Left ventricle myocardium inferior (tissue), 1 donor: ENCODE data around the gene PRCP. TPM values are rescaled to one million over a fixed set of nuclear protein-coding genes. Genes with fewer than 3 reads are reported as not detected.

Experiments used
- DNase-seq: peaks from one replicate; pipeline ENCODE4 v3.0.0-alpha.2; 2020
- H3K27ac ChIP-seq: fragments of 200-600 bp; replicated peaks from 2 replicates; pipeline ENCODE4 v1.8.0; 2021
- H3K27me3 ChIP-seq: fragments of 200-600 bp; 2 replicates; pipeline ENCODE4 v1.8.0; 2021; ENCODE audit warnings: low read depth
- H3K36me3 ChIP-seq: fragments of 200-600 bp; 2 replicates; pipeline ENCODE4 v1.8.0; 2021
- H3K4me1 ChIP-seq: fragments of 200-600 bp; 2 replicates; pipeline ENCODE4 v1.8.0; 2021
- H3K4me3 ChIP-seq: fragments of 200-600 bp; 2 replicates; pipeline ENCODE4 v1.8.0; 2021; ENCODE audit warnings: mild to moderate bottlenecking, moderate library complexity
- H3K9me3 ChIP-seq: fragments of 200-600 bp; replicated peaks from 2 replicates; pipeline ENCODE4 v1.8.0; 2021
- intact Hi-C: fragments of 100-400 bp; cut with micrococcal nuclease; formaldehyde crosslinking; loops from one replicate; pipeline ENCODE4 v1.11.0; 2022
- total RNA-seq: library from RNA; stranded (reverse); fragmentation: NEBNext Ultra II Directional; extraction: Animal tissue kit (Norgen Biotek cat#: 25700); gene quantifications from one replicate; pipeline ENCODE4 v1.2.1, GENCODE V29; 2021
- TF ChIP-seq, protein P1 (sequence below): fragments of 200-600 bp; IDR thresholded peaks from 2 replicates; pipeline ENCODE4 v1.8.0; 2021; ENCODE audit warnings: antibody characterized with exemption, mild to moderate bottlenecking, borderline replicate concordance
- donor health status: DM: no; HTN: yes; CAD: no; lungs with severe emphysema.

PRCP gene
- total RNA-seq, 1 donor from 2014 or later, result 40.2 TPM

DNA sequence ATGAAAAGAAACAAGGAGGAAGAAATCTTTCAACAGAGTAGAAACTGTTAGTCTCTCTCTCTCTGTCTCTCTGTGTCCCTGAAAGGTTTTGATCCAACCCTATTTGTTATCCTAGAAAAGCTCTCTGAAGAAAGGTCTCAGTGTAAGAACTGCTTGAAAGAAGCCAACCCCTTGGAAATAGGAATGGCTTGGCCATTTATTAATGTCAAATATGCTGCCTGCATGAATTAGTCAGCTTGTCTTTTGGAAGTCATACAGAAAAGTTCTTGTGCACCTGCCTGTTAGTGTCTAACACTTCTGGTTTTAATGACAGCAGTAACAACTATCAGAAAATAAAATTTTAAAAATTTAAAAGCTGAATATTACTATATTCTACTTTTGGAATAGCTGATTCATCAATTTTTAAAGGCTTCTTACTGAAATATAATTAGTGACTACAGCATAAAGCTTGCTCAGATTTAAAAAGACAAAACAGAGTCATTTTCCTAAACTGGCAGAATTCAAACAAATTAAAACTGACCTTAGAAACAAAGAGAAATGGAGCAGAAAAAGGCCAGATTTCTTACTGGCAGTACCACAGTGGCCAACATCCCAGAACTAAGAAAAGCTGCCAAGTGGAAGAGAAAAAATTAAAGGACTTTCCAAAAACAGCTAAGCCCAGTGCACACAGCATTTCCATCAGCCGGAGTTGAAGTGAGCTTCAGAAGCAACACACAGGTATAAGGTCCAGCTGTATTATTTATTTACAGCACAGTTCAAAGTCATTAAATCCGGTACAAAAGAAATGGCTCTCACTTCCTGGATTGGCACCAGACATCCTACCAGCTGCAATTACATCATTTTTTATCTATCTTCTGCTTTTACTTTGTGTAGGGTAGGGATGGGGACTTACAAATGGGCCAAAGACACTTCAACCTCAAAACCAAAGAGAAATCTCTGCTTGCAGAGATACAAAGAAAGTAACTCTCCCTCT is 76.3 kb downstream of the PRCP start:
- H3K4me1 ChIP-seq, result peaks cover 7% of the 10 kb centered on the region
- intact Hi-C loops, result no loop called here
- peak overlapping the region; percentile 2 for H3K27ac ChIP-seq
- H3K27me3 ChIP-seq, result no peaks in the 10 kb centered on the region
- peaks cover 11% of the 10 kb centered on the region for H3K36me3 ChIP-seq
- TF ChIP-seq, protein P1, sequence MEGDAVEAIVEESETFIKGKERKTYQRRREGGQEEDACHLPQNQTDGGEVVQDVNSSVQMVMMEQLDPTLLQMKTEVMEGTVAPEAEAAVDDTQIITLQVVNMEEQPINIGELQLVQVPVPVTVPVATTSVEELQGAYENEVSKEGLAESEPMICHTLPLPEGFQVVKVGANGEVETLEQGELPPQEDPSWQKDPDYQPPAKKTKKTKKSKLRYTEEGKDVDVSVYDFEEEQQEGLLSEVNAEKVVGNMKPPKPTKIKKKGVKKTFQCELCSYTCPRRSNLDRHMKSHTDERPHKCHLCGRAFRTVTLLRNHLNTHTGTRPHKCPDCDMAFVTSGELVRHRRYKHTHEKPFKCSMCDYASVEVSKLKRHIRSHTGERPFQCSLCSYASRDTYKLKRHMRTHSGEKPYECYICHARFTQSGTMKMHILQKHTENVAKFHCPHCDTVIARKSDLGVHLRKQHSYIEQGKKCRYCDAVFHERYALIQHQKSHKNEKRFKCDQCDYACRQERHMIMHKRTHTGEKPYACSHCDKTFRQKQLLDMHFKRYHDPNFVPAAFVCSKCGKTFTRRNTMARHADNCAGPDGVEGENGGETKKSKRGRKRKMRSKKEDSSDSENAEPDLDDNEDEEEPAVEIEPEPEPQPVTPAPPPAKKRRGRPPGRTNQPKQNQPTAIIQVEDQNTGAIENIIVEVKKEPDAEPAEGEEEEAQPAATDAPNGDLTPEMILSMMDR, result no peak
- no peak overlapping the region for H3K4me3 ChIP-seq
- no peaks in the 10 kb centered on the region for H3K9me3 ChIP-seq
- DNase-seq, result no peak

DNA sequence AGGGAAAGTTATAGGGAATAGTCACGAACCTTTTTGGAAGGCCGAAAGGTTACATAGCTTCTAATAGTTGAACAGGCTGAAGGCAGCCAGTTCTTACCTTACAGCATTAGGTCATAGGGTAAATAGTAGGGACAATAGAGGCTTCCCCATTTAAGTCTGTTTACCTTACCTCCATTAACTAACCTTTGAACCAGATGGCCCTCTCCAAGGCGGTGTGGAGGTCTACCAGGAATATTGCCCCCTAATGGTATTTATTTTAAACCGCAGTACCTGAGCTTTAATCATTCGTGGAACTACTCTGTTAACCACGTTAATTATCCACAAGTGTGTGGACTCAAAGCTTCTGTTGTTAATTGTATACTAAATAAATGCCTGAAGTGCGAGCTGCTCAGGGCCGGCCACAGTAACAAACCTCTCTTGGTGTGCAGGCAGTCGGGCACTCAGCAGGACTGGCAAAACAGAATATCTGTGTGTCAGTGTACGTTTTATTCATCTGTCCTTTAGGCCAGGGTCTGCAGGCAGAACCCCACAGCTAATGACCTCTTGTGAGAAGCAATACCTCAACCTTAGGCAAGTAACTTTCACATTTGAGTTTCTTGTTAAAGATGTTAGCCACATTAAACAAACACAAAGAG is 81.7 kb downstream of the PRCP start:
- DNase-seq, result no peak
- intact Hi-C loops, result no loop called here
- H3K9me3 ChIP-seq, result no peaks in the 10 kb centered on the region
- H3K27ac ChIP-seq, result no peak overlapping the region
- H3K36me3 ChIP-seq, result no peaks in the 10 kb centered on the region
- TF ChIP-seq, protein P1, result no peak
- no peak overlapping the region for H3K4me3 ChIP-seq
- peaks cover 17% of the 10 kb centered on the region for H3K27me3 ChIP-seq
- no peaks in the 10 kb centered on the region for H3K4me1 ChIP-seq

DNA sequence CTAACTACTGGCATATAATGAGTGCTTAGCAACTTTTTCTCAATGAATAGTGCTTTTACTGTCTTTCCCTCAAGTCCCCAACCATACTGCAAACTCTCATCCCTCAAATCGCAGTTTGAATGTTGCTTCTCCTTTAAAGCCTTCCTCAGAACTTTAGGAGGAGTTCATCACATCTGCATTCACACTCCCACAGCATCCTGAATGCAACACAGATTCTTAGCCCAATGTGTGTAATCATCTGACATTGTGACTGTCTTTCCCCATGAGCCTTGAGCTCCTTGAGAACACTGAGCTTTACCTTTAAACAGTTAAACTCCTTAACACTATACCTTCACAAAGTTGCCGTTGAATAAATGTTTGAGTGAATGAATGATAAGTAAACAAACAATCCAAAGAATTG is 84.8 kb downstream of the PRCP start:
- Histone ChIP-seq H3K36me3 (no peaks in the 10 kb centered on the region), H3K27me3 (peaks cover 26% of the 10 kb centered on the region), H3K4me1 (no peaks in the 10 kb centered on the region), H3K27ac (no peak overlapping the region), H3K9me3 (no peaks in the 10 kb centered on the region), H3K4me3 (no peak overlapping the region)
- TF ChIP-seq, protein P1, result no peak
- intact Hi-C loops, result no loop called here
- no peak for DNase-seq

DNA sequence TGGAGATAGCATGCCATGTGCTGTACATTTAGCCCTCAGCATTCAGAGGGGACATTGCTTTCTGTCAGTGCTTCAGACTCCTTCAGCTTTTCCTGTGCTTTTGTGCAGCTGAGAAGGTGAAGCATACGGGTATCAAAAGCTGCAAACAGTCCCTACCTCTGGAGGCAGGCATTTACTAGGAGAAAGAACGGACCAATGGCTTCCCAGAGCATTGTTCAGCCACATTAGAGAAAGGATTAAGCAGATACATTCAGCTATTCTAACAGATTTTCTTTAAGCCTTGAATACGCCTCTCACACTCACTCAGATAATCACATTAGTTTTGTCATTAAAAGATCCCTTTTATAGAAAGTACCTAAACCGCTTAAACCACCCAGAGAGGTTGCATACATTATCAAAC is 85.9 kb downstream of the PRCP start:
- H3K36me3 ChIP-seq, result no peaks in the 10 kb centered on the region
- no peak overlapping the region for H3K27ac ChIP-seq
- intact Hi-C loops, result no loop called here
- TF ChIP-seq, protein P1, result no peak
- no peak for DNase-seq
- no peak overlapping the region for H3K4me3 ChIP-seq
- no peaks in the 10 kb centered on the region for H3K4me1 ChIP-seq
- peaks cover 26% of the 10 kb centered on the region for H3K27me3 ChIP-seq
- no peaks in the 10 kb centered on the region for H3K9me3 ChIP-seq

DNA sequence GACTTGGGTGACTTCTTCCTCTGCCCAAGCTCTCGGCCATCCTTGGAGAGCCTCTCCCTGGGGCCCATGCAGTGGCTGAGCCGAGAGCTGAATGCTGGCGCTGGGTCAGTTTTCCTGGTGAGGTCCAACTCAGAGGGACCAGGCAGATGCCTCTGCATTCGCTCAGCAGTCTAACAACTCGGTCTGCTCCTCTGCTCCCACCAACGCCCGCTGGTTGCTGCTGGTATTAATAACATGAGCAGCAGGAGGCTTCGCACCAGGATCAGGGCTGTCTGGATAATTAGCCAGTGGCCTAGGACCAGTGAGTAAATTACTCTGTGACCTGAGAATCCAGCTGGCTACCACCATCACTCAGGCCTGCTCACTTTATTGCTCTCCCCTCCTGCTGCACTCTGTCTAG is 88.9 kb downstream of the PRCP start:
- Histone ChIP-seq H3K4me1 (no peaks in the 10 kb centered on the region), H3K9me3 (no peaks in the 10 kb centered on the region), H3K27me3 (peaks cover 49% of the 10 kb centered on the region), H3K36me3 (no peaks in the 10 kb centered on the region), H3K4me3 (no peak overlapping the region), H3K27ac (no peak overlapping the region)
- intact Hi-C loops, result no loop called here
- DNase-seq, result no peak
- TF ChIP-seq, protein P1, result no peak
